Panc1 (cell line): ENCODE measurements around the gene PCGF3. TPM values are rescaled to one million over a fixed set of nuclear protein-coding genes. Genes with fewer than 3 reads are reported as not detected.

Experiments used
- ATAC-seq: fragments of 200-7000 bp; cut with Tn5 transposase; 2 replicates; pipeline ENCODE4 v1.9.1; 2020; ENCODE audit warnings: mild to moderate bottlenecking, moderate library complexity
- BruUV-seq: library from RNA; stranded (reverse); fragments of 400-500 nt; replicated peaks from 2 replicates; lab custom pipeline; 2021; lab: Mats Ljungman, UMichigan
- CTCF ChIA-PET: fragments of 300-600 bp; sonication (Branson Sonifier 250); formaldehyde crosslinking; loops from one replicate; lab custom pipeline; 2022; ENCODE audit warnings: antibody characterized with exemption; lab: Charles Lee
- POLR2A ChIA-PET: fragments of 300-600 bp; sonication (Branson Sonifier 250); formaldehyde crosslinking; loops from one replicate; lab custom pipeline; 2022; ENCODE audit warnings: antibody characterized with exemption; lab: Charles Lee
- DNase-seq: peaks from one replicate; pipeline ENCODE4 v3.0.0-alpha.2; 2010; ENCODE audit warnings: low read depth, low spot score
- H3K27ac ChIP-seq: 2 replicates; pipeline ENCODE4 v1.5.1; 2011; ENCODE audit warnings: mild to moderate bottlenecking, low read length, inconsistent platforms
- H3K27me3 ChIP-seq: fragments of 200-500 bp; sonication (Bioruptor generic); 2 replicates; pipeline ENCODE4 v1.6.0; 2014; ENCODE audit warnings: low read length, inconsistent platforms; ENCODE audit not compliant: control insufficient read depth, insufficient read depth
- H3K36me3 ChIP-seq: fragments of 200-500 bp; sonication (Bioruptor generic); 2 replicates; pipeline ENCODE4 v1.5.1; 2014; ENCODE audit warnings: inconsistent platforms, mild to moderate bottlenecking, low read length, moderate library complexity; ENCODE audit not compliant: control insufficient read depth, insufficient read depth
- H3K4me1 ChIP-seq: 2 replicates; pipeline ENCODE4 v1.5.1; 2011; ENCODE audit warnings: inconsistent platforms, mild to moderate bottlenecking, low read length, moderate library complexity; ENCODE audit not compliant: control insufficient read depth, insufficient read depth
- H3K4me3 ChIP-seq, 2 experiments: 2 replicates each; pipeline ENCODE4 v1.5.1; 2011 to 2012; ENCODE audit warnings: low read depth in 2 of 2, low read length in 2 of 2, mild to moderate bottlenecking in 2 of 2, inconsistent platforms in 1 of 2, moderate library complexity in 1 of 2
- H3K9me3 ChIP-seq: fragments of 200-500 bp; sonication (Bioruptor generic); 2 replicates; pipeline ENCODE4 v1.5.1; 2014; ENCODE audit warnings: low read depth, mild to moderate bottlenecking, inconsistent platforms, low read length, moderate library complexity; ENCODE audit not compliant: control insufficient read depth, insufficient read depth
- CTCF ChIP-seq: fragments of 450-650 bp; IDR thresholded peaks from 2 replicates; pipeline ENCODE4 v1.5.1; 2017; ENCODE audit warnings: mild to moderate bottlenecking
- POLR2AphosphoS5 ChIP-seq: IDR thresholded peaks from 2 replicates; pipeline ENCODE4 v1.6.1; 2012; ENCODE audit warnings: mild to moderate bottlenecking, low read depth, low read length, moderate library complexity
- REST ChIP-seq, 2 experiments: IDR thresholded peaks; 2 replicates each; pipeline ENCODE4 v1.6.1; 2011 to 2012; ENCODE audit warnings: low read depth in 2 of 2, control low read depth in 1 of 2, low read length in 1 of 2, mild to moderate bottlenecking in 1 of 2, moderate library complexity in 1 of 2; ENCODE audit not compliant: insufficient read depth in 1 of 2
- SIN3A ChIP-seq: IDR thresholded peaks from 2 replicates; pipeline ENCODE4 v1.6.1; 2012; ENCODE audit warnings: low read depth, mild to moderate bottlenecking, low read length, moderate library complexity, borderline replicate concordance; ENCODE audit not compliant: insufficient read depth
- TCF7L2 ChIP-seq: IDR thresholded peaks from 2 replicates; pipeline ENCODE4 v1.6.1; 2011; ENCODE audit warnings: mild to moderate bottlenecking, low read depth, low read length, inconsistent platforms
- in situ Hi-C: cut with HindIII; loops from 2 replicates; pipeline ENCODE4 v1.10.0; 2016; ENCODE audit warnings: low sequenced_read_pairs, low pct_unique_long_range_greater_than_20kb
- intact Hi-C: fragments of 100-400 bp; cut with micrococcal nuclease; formaldehyde crosslinking; loops from one replicate; pipeline ENCODE4 v1.10.0; 2022; ENCODE audit not compliant: unreplicated experiment
- total RNA-seq: library from RNA; stranded (reverse); gene quantifications from one replicate; pipeline ENCODE4 v1.2.1, GENCODE V29; 2021; ENCODE audit not compliant: unreplicated experiment

The PCGF3 gene
- total RNA-seq, 1 experiment from 2014 or later: 44.6 TPM

- ATAC-seq: no peak
- POLR2A ChIA-PET: no interaction called here
These were observed 16.6 kb upstream of the PCGF3 start, which contains the start of gene SLC49A3 for GRCh38 chr4:688854-689681. TSS of gene SLC49A3 (minus strand) at chr4:689151. CDS start at chr4:689127, 24 bp downstream.

GRCh38 chr4:689723-690122, 15.9 kb upstream of the PCGF3 start:
- Histone ChIP-seq H3K4me3 (no peak overlapping the region), H3K27ac (no peak overlapping the region), H3K27me3 (no peaks in the 10 kb centered on the region), H3K4me1 (peaks cover 15% of the 10 kb centered on the region), H3K36me3 (no peaks in the 10 kb centered on the region), H3K9me3 (no peaks in the 10 kb centered on the region)
- no peak for TF ChIP-seq POLR2AphosphoS5
- TF ChIP-seq TCF7L2: no peak
- TF ChIP-seq CTCF: no peak
- no peak for TF ChIP-seq SIN3A
- TF ChIP-seq REST (IDR thresholded peaks at IDR 0.05; ENCODE audit: insufficient read depth in 1 of 2, low read depth in 2 of 2, low read length in 1 of 2): no peak
- intact Hi-C loops (no loop called here), in situ Hi-C loops (no loop called here)
- POLR2A ChIA-PET: no interaction called here
- no TSS peak for BruUV-seq
- no peak for ATAC-seq
- no peak for DNase-seq
- CTCF ChIA-PET: no interaction called here

More at GRCh38 chr4:688854-689681, 16.6 kb upstream of the PCGF3 start, which contains the start of gene SLC49A3:
- in situ Hi-C loops (no loop called here), intact Hi-C loops (no loop called here)
- Histone ChIP-seq H3K9me3 (no peaks in the 10 kb centered on the region), H3K4me3 (no peak within 1 kb of the TSS), H3K36me3 (no peaks in the 10 kb centered on the region), H3K27me3 (no peaks in the 10 kb centered on the region), H3K4me1 (peaks cover 17% of the 10 kb centered on the region), H3K27ac (no peak within 1 kb of the TSS)
- DNase-seq: no peak
- no TSS peak for BruUV-seq
- CTCF ChIA-PET: no interaction called here
- TF ChIP-seq CTCF (no peak), TCF7L2 (no peak), POLR2AphosphoS5 (no peak), REST (IDR thresholded peaks at IDR 0.05; ENCODE audit: insufficient read depth in 1 of 2, low read depth in 2 of 2, low read length in 1 of 2) (no peak), SIN3A (no peak)
